ENCODE measurements around the gene RIOK3.

- TF ChIP-seq CTCF (IDR thresholded peaks at IDR 0.05 in 2 of 3, conservative IDR thresholded peaks at IDR 0.05 in 1 of 3; ENCODE audit: borderline replicate concordance in 1 of 3, insufficient read depth in 1 of 3, low read depth in 2 of 3, low read length in 2 of 3) (no peak), EGR1 (IDR thresholded peaks at IDR 0.05; ENCODE audit: low read depth) (no peak), REST (IDR thresholded peaks at IDR 0.05; ENCODE audit: low read depth) (no peak)
Observed at GRCh38 chr18:23462876-23463275, 9.8 kb downstream of the RIOK3 start.

Data from HCT116 (cell line).